ENCODE data around the gene LRIT1.

DNA sequence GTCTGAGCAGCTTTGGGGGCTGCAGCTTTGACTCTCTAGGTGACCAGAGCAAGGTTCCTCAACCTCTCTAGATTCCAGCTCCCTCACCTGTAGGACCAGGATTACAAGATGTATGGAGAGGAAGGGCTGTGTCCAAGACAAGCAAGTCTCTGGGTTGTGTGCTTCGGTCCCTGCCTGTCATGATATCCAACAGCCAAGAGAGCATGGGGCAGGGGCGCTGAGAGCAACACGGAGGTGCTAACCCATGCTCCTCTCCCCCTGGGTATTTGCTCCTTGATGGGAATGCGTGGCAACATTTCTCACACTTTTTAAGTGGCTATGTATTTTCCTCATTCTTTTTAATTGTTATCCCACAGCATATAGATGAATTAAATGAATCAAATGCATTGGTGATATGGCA, 36.7 kb downstream of the LRIT1 start:
- TF ChIP-seq, protein P1, sequence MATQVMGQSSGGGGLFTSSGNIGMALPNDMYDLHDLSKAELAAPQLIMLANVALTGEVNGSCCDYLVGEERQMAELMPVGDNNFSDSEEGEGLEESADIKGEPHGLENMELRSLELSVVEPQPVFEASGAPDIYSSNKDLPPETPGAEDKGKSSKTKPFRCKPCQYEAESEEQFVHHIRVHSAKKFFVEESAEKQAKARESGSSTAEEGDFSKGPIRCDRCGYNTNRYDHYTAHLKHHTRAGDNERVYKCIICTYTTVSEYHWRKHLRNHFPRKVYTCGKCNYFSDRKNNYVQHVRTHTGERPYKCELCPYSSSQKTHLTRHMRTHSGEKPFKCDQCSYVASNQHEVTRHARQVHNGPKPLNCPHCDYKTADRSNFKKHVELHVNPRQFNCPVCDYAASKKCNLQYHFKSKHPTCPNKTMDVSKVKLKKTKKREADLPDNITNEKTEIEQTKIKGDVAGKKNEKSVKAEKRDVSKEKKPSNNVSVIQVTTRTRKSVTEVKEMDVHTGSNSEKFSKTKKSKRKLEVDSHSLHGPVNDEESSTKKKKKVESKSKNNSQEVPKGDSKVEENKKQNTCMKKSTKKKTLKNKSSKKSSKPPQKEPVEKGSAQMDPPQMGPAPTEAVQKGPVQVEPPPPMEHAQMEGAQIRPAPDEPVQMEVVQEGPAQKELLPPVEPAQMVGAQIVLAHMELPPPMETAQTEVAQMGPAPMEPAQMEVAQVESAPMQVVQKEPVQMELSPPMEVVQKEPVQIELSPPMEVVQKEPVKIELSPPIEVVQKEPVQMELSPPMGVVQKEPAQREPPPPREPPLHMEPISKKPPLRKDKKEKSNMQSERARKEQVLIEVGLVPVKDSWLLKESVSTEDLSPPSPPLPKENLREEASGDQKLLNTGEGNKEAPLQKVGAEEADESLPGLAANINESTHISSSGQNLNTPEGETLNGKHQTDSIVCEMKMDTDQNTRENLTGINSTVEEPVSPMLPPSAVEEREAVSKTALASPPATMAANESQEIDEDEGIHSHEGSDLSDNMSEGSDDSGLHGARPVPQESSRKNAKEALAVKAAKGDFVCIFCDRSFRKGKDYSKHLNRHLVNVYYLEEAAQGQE (IDR thresholded peaks at IDR 0.05): no peak
- no peak for TF ChIP-seq CHD4 (IDR thresholded peaks at IDR 0.05; ENCODE audit: borderline replicate concordance)
- no peak for TF ChIP-seq KDM1A (IDR thresholded peaks at IDR 0.05; ENCODE audit: low read depth)
- no peak for TF ChIP-seq POLR2A (IDR thresholded peaks at IDR 0.05; ENCODE audit: low read length)
- TF ChIP-seq, protein P2, sequence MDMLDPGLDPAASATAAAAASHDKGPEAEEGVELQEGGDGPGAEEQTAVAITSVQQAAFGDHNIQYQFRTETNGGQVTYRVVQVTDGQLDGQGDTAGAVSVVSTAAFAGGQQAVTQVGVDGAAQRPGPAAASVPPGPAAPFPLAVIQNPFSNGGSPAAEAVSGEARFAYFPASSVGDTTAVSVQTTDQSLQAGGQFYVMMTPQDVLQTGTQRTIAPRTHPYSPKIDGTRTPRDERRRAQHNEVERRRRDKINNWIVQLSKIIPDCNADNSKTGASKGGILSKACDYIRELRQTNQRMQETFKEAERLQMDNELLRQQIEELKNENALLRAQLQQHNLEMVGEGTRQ (IDR thresholded peaks at IDR 0.05): no peak

Data from A549 (cell line).